GM12878 (cell line): ENCODE measurements around the gene RNF121. TPM values are rescaled to one million over a fixed set of nuclear protein-coding genes. Genes with fewer than 3 reads are reported as not detected.

Source experiments
- ATAC-seq: fragments of 200-7000 bp; cut with Tn5 transposase; 3 replicates; pipeline ENCODE4 v1.9.1; 2020; ENCODE audit warnings: mild to moderate bottlenecking, moderate library complexity
- BruUV-seq: library from RNA; stranded (reverse); fragments of 400-500 nt; replicated peaks from 2 replicates; lab custom pipeline; 2021; lab: Mats Ljungman, UMichigan
- CTCF ChIA-PET: fragments of 300-600 bp; sonication (Branson Sonifier 250); formaldehyde crosslinking; extraction: SDS; loops from one replicate; lab custom pipeline; 2021; ENCODE audit warnings: inconsistent platforms; lab: Yijun Ruan, JAX
- POLR2A ChIA-PET: fragments of 350-600 bp; formaldehyde crosslinking; extraction: SDS; loops from one replicate; lab custom pipeline; 2021; ENCODE audit warnings: inconsistent platforms; lab: Charles Lee
- RAD21 ChIA-PET: fragments of 300-600 bp; sonication (Branson Sonifier 250); formaldehyde crosslinking; loops from one replicate; lab custom pipeline; 2023; ENCODE audit warnings: antibody characterized with exemption; ENCODE audit not compliant: unreplicated experiment; lab: Charles Lee
- SMC1A ChIA-PET: fragments of 300-600 bp; sonication (Branson Sonifier 250); formaldehyde crosslinking; loops from one replicate; lab custom pipeline; 2023; ENCODE audit not compliant: unreplicated experiment, uncharacterized antibody; lab: Charles Lee
- DNase-seq: peaks from one replicate; pipeline ENCODE4 v3.0.0-alpha.2; 2011; ENCODE audit warnings: low read depth, low spot score
- FAIRE-seq: peaks from 3 replicates; lab custom pipeline; 2011; peaks lifted over from hg19 to GRCh38; lab: Jason Lieb, UNC
- H2AFZ ChIP-seq: 2 replicates; pipeline ENCODE4 v1.6.0; 2011; ENCODE audit warnings: low read depth, low read length, control low read depth; ENCODE audit not compliant: control insufficient read depth
- H3K27ac ChIP-seq: 2 replicates; pipeline ENCODE4 v1.5.1; 2011; ENCODE audit warnings: control low read depth; ENCODE audit not compliant: control insufficient read depth, insufficient read depth
- H3K27me3 ChIP-seq, 2 experiments: replicated peaks in 1 of 2; 2 replicates each; pipeline versions ENCODE4 v1.6.0 to v1.6.1; 2011; ENCODE audit warnings: low read length in 1 of 2; ENCODE audit not compliant: control insufficient read depth in 2 of 2, insufficient read depth in 2 of 2
- H3K36me3 ChIP-seq, 2 experiments: 2 replicates each; pipeline ENCODE4 v1.5.1; 2011; ENCODE audit warnings: low read length in 1 of 2; ENCODE audit not compliant: control insufficient read depth in 2 of 2, insufficient read depth in 2 of 2
- H3K4me1 ChIP-seq: 2 replicates; pipeline ENCODE4 v1.6.1; 2011; ENCODE audit warnings: mild to moderate bottlenecking, low read length, moderate library complexity, mixed read lengths; ENCODE audit not compliant: control insufficient read depth, insufficient read depth
- H3K4me2 ChIP-seq: 2 replicates; pipeline ENCODE4 v1.6.0; 2011; ENCODE audit warnings: control low read depth; ENCODE audit not compliant: control insufficient read depth, insufficient read depth
- H3K4me3 ChIP-seq: fragments of 200-600 bp; sonication (generic); 2 replicates; pipeline ENCODE4 v1.5.1; 2016
- H3K79me2 ChIP-seq: 2 replicates; pipeline ENCODE4 v1.6.0; 2011; ENCODE audit warnings: low read length; ENCODE audit not compliant: control insufficient read depth, insufficient read depth
- H3K9ac ChIP-seq: 2 replicates; pipeline ENCODE4 v1.8.0; 2011; ENCODE audit warnings: low read length, control low read depth, mixed read lengths; ENCODE audit not compliant: control insufficient read depth, insufficient read depth
- H3K9me3 ChIP-seq: replicated peaks from 3 replicates; pipeline ENCODE4 v1.5.1; 2011; ENCODE audit warnings: mild to moderate bottlenecking, low read length; ENCODE audit not compliant: control insufficient read depth, insufficient read depth
- H4K20me1 ChIP-seq: 2 replicates; pipeline ENCODE4 v1.6.0; 2011; ENCODE audit not compliant: control insufficient read depth, insufficient read depth
- CHD4 ChIP-seq: fragments of 200-600 bp; sonication (generic); IDR thresholded peaks from 2 replicates; pipeline ENCODE4 v1.6.1; 2016; ENCODE audit warnings: mild to moderate bottlenecking
- E2F8 ChIP-seq: fragments of 450-650 bp; IDR thresholded peaks from 2 replicates; pipeline ENCODE4 v1.6.1; 2018; ENCODE audit warnings: mild to moderate bottlenecking, low read depth, moderate library complexity; ENCODE audit not compliant: partially characterized antibody
- LARP7 ChIP-seq: fragments of 450-650 bp; IDR thresholded peaks from 2 replicates; pipeline ENCODE4 v1.6.1; 2017; ENCODE audit warnings: mild to moderate bottlenecking
- MEF2A ChIP-seq: IDR thresholded peaks from 2 replicates; pipeline ENCODE4 v1.6.1; 2011; ENCODE audit warnings: low read depth, mild to moderate bottlenecking, low read length, moderate library complexity; ENCODE audit not compliant: insufficient read depth
- NKRF ChIP-seq: fragments of 450-650 bp; conservative IDR thresholded peaks from 2 replicates; pipeline ENCODE4 v1.6.1; 2017; ENCODE audit warnings: mild to moderate bottlenecking, moderate library complexity
- WGBS: methylation state at CpG from one replicate; pipeline ENCODE4 v1.1.6; 2016; ENCODE audit warnings: low lambda C conversion rate; ENCODE audit not compliant: insufficient replicate concordance, insufficient coverage; ENCODE audit errors: missing lambda C conversion rate; 5-methylcytosine and 5-hydroxymethylcytosine counted together
- in situ Hi-C: fragments of 300-500 bp; cut with MboI; formaldehyde crosslinking; loops from 9 replicates; pipeline ENCODE4 v1.14.3; 2018; ENCODE audit warnings: mixed read lengths
- intact Hi-C: fragments of 100-400 bp; cut with micrococcal nuclease; formaldehyde crosslinking; loops from one replicate; pipeline ENCODE4 v1.14.2; 2022; ENCODE audit not compliant: unreplicated experiment
- polyA plus RNA-seq, 11 experiments: library from polyadenylated mRNA; depleted of rRNA in 4 of 11; unstranded in 6 of 11; stranded (reverse) in 5 of 11; fragments of >200 nt; fragmentation: Nextera tagmentation in 4 of 11; fragmentation: Illumina TruSeq in 1 of 11; extraction: Ambion mirVana in 4 of 11; extraction: Trizol in 1 of 11; gene quantifications; 1 replicate in 1 of 11; 2 replicates in 10 of 11; pipeline versions ENCODE4 v1.2.1 to v1.2.3, GENCODE V29; 2011 to 2016; ENCODE audit warnings: inconsistent platforms in 2 of 11, missing spikeins in 2 of 11, low read depth in 1 of 11
- total RNA-seq, 4 experiments: library from RNA; depleted of rRNA in 3 of 4; stranded (reverse); fragments of >200 nt in 3 of 4; fragmentation: Illumina TruSeq in 1 of 4; extraction: Trizol in 1 of 4; gene quantifications; 2 replicates each; pipeline versions ENCODE4 v1.2.1 to v1.2.3, GENCODE V29; 2013 to 2021

Gene RNF121
- total and polyA plus RNA-seq, 10 of the 15 experiments (the other 5 are each of a cell fraction or from before 2014, with no cell fraction given), result 8.6 to 73.7 (median 32.7) TPM

- no peaks in the 10 kb centered on the region for H3K4me1 ChIP-seq
- DNase-seq (no peak), ATAC-seq (no peak), FAIRE-seq (no peak)
- RAD21 ChIA-PET, result interaction anchor here (0.8 to 7.3 kb wide), 12 partner anchors 12 to 405 kb away, joined by 3 to 112 read pairs (median 8); no protein-coding TSS in a partner anchor
- POLR2A ChIA-PET, result interaction anchor here (0.6 to 2.3 kb wide), 3 partner anchors 61 to 67 kb away, joined by 3 to 14 read pairs (median 7); no protein-coding TSS in a partner anchor
- peaks cover 29 to 41% of the 10 kb centered on the region in 2 experiments for H3K36me3 ChIP-seq
- no peaks in the 10 kb centered on the region for H3K27me3 ChIP-seq
- H3K9ac ChIP-seq, result no peak overlapping the region
- CTCF ChIA-PET, result interaction anchor here (1.2 to 18.1 kb wide), 16 partner anchors 10 to 405 kb away, joined by 3 to 416 read pairs (median 22); partner anchors contain the start of genes LAMTOR1 and XNDC1N
- TF ChIP-seq MEF2A (no peak), CHD4 (no peak), NKRF (no peak), E2F8 (no peak), LARP7 (no peak)
- no TSS peak for BruUV-seq
- no peaks in the 10 kb centered on the region for H3K9me3 ChIP-seq
- in situ Hi-C loops (no loop called here), intact Hi-C loops (loop anchor here (5.0 kb wide), 1 partner anchor 406 kb away; the partner anchor contains the start of gene CLPB)
- 100% methylated on average over 1 of the region's 1 CpG for WGBS
- SMC1A ChIA-PET, result interaction anchor here (0.7 to 13.4 kb wide), 15 partner anchors 14 to 408 kb away, joined by 3 to 245 read pairs (median 14); partner anchors contain the start of genes CLPB, LAMTOR1 and LRRC51
- H3K79me2 ChIP-seq, result peaks cover 2% of the 10 kb centered on the region
- no peak overlapping the region for H2AFZ ChIP-seq
- H3K4me2 ChIP-seq, result no peak overlapping the region
- H4K20me1 ChIP-seq, result no peaks in the 10 kb centered on the region; the same call in 1 of the 2 replicates
- no peak overlapping the region for H3K4me3 ChIP-seq
- no peak overlapping the region for H3K27ac ChIP-seq
Measured at GRCh38 chr11:72026090-72026489, 97.2 kb downstream of the RNF121 start.
